Activated CD4-positive, alpha-beta T cell treated with anti-CD3 and anti-CD28 coated beads for 1 hour (primary cell): ENCODE measurements around the gene MAD2L1.

ENCODE experiments used
- DNase-seq: peaks from one replicate; pipeline ENCODE4 v3.0.0-alpha.2; 2020

The MAD2L1 gene

DNA sequence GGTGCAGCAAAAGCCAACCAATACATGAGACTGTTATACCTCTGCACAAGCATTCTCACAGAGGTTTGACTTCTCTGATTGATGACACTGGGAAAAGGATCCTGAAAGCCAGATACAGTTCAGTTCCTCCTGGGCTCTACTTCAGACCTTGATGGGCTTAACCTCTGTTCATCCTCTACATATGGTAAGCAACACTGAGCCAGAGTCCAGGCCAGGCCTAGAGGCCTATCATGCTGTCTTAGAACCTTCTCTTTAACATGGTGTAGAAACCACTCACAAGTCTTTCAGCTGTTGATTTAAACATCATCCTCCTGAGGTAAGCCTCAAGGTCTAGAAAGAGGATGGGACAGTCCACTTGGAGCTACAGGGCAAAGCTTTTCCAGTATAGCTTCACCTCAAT is 9.2 kb downstream of the MAD2L1 start:
- no peak for DNase-seq

DNA sequence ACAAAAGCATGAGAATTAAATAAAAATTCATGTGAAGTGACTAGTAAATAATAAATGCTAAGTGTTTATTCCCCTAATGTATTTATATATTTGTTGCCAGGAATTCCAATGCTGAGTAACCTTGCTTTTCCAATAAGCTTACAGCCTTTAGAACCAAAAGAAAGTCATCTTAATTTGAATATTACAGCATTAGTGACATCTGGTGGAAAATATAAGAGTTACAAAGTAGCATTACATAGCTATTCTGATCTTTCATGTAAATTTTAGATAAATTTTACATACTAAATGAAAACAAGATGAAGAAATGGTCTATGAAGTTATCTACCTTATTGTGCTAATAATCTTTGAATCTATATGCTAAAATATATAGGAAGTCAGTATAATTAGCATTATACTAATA is 10.4 kb downstream of the MAD2L1 start:
- no peak for DNase-seq

DNA sequence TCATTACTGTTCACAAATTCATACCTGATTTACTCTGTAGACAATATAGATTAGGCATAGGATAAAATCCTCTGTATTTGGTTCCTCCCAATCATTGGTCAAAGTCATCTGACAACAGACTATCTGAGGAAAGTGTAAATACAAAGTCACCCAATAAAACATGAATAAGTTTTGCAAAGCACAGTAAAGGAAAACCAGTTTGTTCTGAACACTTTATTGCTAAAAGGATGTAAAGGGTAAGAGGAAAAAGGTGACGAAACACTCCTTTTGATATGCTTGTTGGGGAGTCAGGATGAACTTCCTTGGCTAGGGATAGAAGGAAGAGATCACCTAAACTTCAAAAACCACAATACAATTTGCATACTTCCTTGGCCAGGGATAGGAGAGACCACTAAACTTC is 10.9 kb downstream of the MAD2L1 start:
- no peak for DNase-seq

- DNase-seq = no peak
Observed at GRCh38 chr4:120055162-120055561, 11.5 kb downstream of the MAD2L1 start.

DNA sequence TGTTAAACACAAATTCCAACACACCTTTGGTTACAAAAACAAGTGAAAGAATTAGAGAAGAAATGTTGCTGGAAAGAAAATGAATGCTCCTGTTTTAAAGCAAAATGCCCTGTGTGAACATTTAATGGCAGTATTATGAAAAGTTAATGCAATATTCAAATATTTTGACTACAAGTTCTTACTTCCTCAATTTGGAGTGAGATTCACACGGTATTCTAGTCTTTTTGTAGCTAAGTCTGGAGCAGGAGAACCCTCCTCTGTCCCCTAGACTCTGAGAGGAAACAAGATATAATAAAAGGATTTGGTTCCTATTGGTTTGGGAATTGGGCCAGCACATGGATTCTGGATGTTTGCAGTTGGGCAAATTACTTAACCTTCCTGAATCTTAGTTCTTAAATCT is 12.7 kb downstream of the MAD2L1 start:
- DNase-seq = no peak

DNA sequence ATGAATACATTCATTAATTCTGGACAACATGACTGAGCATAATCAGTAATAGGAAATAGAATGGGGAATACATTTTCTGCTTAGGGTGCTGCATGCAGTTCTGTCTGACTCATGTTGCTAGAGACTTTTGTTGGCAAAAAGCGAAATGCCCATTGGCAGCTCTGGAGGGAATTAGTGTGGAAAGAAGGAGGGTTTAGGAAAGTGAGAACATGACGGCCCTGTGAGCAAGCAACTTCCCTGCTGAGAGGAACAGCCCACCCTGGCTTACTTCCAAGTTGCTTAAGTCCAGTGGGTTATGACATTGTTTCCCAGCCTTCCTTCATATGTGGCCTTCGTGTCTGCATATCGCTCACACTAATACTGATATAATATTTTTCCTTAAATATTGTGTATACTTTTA is 13.8 kb downstream of the MAD2L1 start:
- DNase-seq = no peak

DNA sequence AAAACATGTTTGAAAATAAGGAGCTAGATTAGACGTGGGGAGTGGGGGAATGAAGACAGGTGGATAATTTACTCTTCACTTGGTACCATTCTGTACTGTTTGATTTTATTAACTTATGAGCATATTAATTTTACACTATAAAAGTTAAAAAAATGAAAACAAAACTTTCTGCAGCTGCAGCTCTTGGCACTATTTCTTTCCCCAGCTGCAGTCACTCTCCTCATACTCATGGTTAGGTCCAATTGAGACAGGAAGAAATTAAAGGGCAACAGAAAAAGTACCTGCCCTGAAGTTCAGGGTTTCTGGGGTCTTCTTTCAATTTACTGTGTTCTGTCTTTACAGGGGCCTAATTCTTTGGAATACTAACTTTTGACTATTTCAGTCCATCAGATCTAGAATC is 15.4 kb downstream of the MAD2L1 start:
- DNase-seq = no peak

GRCh38 chr4:120049732-120050494 is 16.7 kb downstream of the MAD2L1 start:
- peak; percentile 34 for DNase-seq

- no peak for DNase-seq
Observed at GRCh38 chr4:120043828-120044227, 22.8 kb downstream of the MAD2L1 start.

DNA sequence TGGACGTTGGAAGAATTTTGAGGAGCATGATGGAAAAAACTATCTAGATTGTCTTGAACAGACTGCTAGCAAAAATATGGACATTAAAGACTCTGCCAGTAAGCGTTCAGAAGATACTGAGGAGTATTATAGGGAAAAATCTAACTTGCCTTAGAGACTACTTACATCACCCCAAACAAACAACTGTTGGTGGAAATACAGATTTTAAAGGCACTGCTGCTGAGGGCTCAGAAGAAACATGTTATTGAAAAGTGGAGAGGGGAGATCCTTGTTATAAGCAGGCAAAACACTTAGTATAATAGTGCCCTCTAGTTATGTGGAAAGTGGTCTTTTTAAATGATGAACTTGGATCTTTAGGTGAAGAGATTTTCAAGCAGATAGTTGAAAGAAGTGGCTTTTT is 29.2 kb downstream of the MAD2L1 start:
- DNase-seq = no peak

DNA sequence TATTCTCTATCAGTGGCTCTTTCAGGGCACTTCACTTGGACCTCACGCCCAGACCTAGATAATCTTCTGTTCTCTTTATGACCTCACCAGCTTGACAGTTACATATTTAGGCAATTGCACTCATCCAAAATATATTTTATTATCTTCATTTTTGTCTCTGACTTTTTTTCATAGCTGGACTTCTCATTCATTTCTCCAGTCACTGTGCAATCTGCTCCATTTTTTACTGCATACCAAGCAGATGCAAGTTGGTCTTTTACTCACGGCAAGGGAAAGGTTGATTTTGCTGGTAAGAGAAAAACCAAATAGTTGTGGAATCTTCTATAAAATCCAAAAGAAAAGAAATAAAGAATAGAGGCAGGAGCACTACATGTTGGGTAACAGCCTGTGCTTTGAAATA is 31.7 kb downstream of the MAD2L1 start:
- DNase-seq = no peak

GRCh38 chr4:120026853-120027252 is 39.8 kb downstream of the MAD2L1 start:
- DNase-seq = no peak

- no peak for DNase-seq
Observed at GRCh38 chr4:120025516-120025915, 41.1 kb downstream of the MAD2L1 start.

GRCh38 chr4:120018786-120019185 is 47.9 kb downstream of the MAD2L1 start:
- no peak for DNase-seq

GRCh38 chr4:120017939-120018692 is 48.5 kb downstream of the MAD2L1 start:
- no peak for DNase-seq

DNA sequence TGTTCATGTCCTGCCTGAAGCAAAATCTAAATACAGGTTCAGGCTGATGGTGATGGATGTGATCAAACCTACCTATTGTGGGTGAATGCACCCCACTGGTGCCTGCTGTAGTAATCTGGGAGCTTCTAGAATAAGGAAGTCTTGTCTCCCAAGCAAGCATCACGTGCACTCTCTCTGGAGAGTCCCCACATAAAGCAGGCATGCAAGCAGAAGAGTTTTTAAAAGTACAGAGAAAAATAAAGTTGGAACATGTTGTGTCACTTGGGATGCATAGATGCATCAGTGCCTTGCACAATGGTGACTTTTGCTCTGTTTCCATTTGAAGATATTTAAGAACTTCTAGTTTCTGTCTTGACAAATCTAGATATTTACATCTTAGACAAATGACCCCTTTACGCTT is 54.9 kb downstream of the MAD2L1 start:
- no peak for DNase-seq

- DNase-seq = no peak
Observed at GRCh38 chr4:120010646-120011045, 56.0 kb downstream of the MAD2L1 start.

GRCh38 chr4:120009731-120010130 is 56.9 kb downstream of the MAD2L1 start:
- no peak for DNase-seq

- no peak for DNase-seq
Observed at GRCh38 chr4:120008957-120009356, 57.7 kb downstream of the MAD2L1 start.

DNA sequence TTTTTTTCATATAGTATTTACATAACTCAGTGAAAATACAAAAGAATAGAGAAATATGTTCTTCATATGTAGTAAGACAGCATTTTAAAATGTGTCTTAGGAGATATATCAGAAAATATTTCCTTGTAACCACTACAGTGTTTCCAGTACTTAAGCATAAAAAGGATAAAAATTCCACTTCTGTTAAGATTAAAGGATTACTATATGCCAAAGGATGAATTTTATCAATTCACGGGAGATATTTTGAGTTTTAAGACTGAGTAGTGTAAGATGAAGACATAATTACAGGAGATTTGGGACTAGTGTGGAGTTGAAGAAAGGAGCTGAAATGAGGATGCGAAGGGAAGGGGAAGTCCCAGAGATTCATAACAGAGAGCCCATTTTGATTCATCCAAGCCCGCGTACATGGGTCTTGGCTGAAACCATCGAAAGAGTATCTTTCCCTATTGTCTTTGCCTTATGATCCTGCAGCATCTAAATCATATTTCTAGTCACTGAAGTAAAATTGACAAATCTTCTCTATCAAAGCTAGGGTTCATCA is 58.7 kb downstream of the MAD2L1 start:
- no peak for DNase-seq

DNA sequence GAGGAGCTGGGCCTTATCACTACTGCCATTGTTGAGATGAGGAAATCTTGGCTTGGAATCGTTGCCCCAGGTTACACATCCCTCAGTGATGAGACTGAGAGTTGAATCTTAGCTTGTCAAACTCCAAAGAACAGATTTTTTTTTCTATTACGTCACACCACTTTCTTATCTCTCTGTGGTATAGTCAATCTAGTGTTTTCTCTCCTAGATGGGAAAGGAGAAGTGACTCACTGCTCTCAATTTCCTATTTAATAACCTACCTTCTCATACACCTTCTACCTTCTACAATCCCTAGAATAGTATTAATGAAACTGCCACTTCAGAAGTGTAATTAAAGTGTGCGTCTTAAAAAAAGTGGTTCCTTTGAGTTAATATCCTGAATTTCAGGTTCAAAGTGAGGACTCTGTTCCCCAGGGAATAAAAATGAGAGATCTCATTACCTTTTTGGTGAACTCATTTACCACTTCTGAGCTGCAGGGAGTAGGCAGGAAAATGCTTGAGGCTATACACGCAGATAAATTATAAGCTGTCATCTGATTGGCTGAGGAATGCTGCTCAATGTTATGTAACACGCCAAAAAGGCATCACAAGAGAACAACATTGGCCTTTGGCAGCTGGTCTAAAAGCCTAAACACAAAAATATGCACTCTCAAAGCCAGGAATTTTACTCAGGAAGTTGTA is 59.3 kb downstream of the MAD2L1 start:
- DNase-seq = no peak
